Testis (tissue), 2 donors: ENCODE data around the gene DGLUCY.

Experiments used
- CTCF ChIP-seq, 3 experiments: fragments of 450-650 bp in 2 of 3; fragments of 200-600 bp in 1 of 3; sonication (generic) in 1 of 3; IDR thresholded peaks; one replicate each; pipeline ENCODE4 v1.5.1; 2016 to 2019; ENCODE audit warnings: antibody characterized with exemption in 3 of 3, mild to moderate bottlenecking in 2 of 3, moderate library complexity in 1 of 3
- POLR2A ChIP-seq: fragments of 450-650 bp; IDR thresholded peaks from one replicate; pipeline ENCODE4 v1.6.1; 2017; ENCODE audit warnings: antibody characterized with exemption, mild to moderate bottlenecking, moderate library complexity

GRCh38 chr14:91256661-91257060 is 142.8 kb downstream of the DGLUCY start:
- TF ChIP-seq CTCF (IDR thresholded peaks at IDR 0.05) (no peak), POLR2A (no peak)
